HFFc6 (cell line): ENCODE results near the gene ADGRB2. TPM values are rescaled to one million over a fixed set of nuclear protein-coding genes. Genes with fewer than 3 reads are reported as not detected.

Experiments
- DNase-seq: peaks from one replicate; pipeline ENCODE4 v3.0.0-alpha.2; 2018
- H3K27ac Mint-ChIP-seq: 2 replicates; pipeline ENCODE4 v1.8.0; 2020; ENCODE audit warnings: mild to moderate bottlenecking, mixed read lengths
- H3K27me3 Mint-ChIP-seq: 2 replicates; pipeline ENCODE4 v1.8.0; 2021; ENCODE audit warnings: mild to moderate bottlenecking, moderate library complexity, mixed read lengths; ENCODE audit not compliant: insufficient read depth
- H3K36me3 Mint-ChIP-seq: 2 replicates; pipeline ENCODE4 v1.8.0; 2021; ENCODE audit warnings: low read depth, mixed read lengths
- H3K4me1 Mint-ChIP-seq: 2 replicates; pipeline ENCODE4 v1.8.0; 2020; ENCODE audit warnings: low read depth, mixed read lengths
- H3K4me3 Mint-ChIP-seq: 2 replicates; pipeline ENCODE4 v1.8.0; 2020; ENCODE audit warnings: mild to moderate bottlenecking, moderate library complexity, mixed read lengths
- H3K9me3 Mint-ChIP-seq: 2 replicates; pipeline ENCODE4 v1.8.0; 2020; ENCODE audit warnings: mild to moderate bottlenecking, mixed read lengths
- CTCF ChIP-seq: fragments of 200-600 bp; sonication (generic); IDR thresholded peaks from 2 replicates; pipeline ENCODE4 v1.5.0; 2021; ENCODE audit warnings: antibody characterized with exemption, mild to moderate bottlenecking
- total RNA-seq, 6 experiments: library from RNA; stranded (reverse); fragmentation: NEBNext Ultra II Directional; extraction: Animal tissue kit (Norgen Biotek cat#: 25700); gene quantifications; 2 replicates in 1 of 6; 3 replicates in 5 of 6; pipeline ENCODE4 v1.2.3, GENCODE V29; 2021

Gene ADGRB2
- total RNA-seq, 6 experiments from 2014 or later: 4.9 to 8.8 (median 6.4) TPM

GRCh38 chr1:31763671-31764311 lies 349 bp downstream of the ADGRB2 start:
- H3K27me3 Mint-ChIP-seq: peaks cover 8% of the 10 kb centered on the region
- H3K4me1 Mint-ChIP-seq: peaks cover 36% of the 10 kb centered on the region
- no peaks in the 10 kb centered on the region for H3K9me3 Mint-ChIP-seq
- TF ChIP-seq CTCF: no peak
- no peak overlapping the region for H3K27ac Mint-ChIP-seq
- H3K4me3 Mint-ChIP-seq: peak overlapping the region; percentile 89
- no peaks in the 10 kb centered on the region for H3K36me3 Mint-ChIP-seq
- no peak for DNase-seq

- peak overlapping the region; percentile 82; the same call in 1 of the 2 replicates for H3K27ac Mint-ChIP-seq
- peak; percentile 80 for TF ChIP-seq CTCF
- H3K4me3 Mint-ChIP-seq: peak overlapping the region; percentile 89
- H3K27me3 Mint-ChIP-seq: peaks cover 8% of the 10 kb centered on the region
- H3K36me3 Mint-ChIP-seq: no peaks in the 10 kb centered on the region
- peak; percentile 33 for DNase-seq
- H3K9me3 Mint-ChIP-seq: no peaks in the 10 kb centered on the region
- peaks cover 41% of the 10 kb centered on the region for H3K4me1 Mint-ChIP-seq
These were observed 1.1 kb downstream of the ADGRB2 start for GRCh38 chr1:31762726-31763670.

- TF ChIP-seq CTCF: no peak
- Mint-ChIP-seq H3K27ac (peak overlapping the region; percentile 82; the same call in 1 of the 2 replicates), H3K4me3 (peak overlapping the region; percentile 73), H3K4me1 (peaks cover 45% of the 10 kb centered on the region), H3K27me3 (peaks cover 6% of the 10 kb centered on the region), H3K9me3 (no peaks in the 10 kb centered on the region), H3K36me3 (no peaks in the 10 kb centered on the region)
- no peak for DNase-seq
These were observed 1.8 kb downstream of the ADGRB2 start for GRCh38 chr1:31762323-31762722.

- peak; percentile 50 for DNase-seq
- TF ChIP-seq CTCF: no peak
- Mint-ChIP-seq H3K27ac (peak overlapping the region; percentile 82), H3K4me1 (peaks cover 45% of the 10 kb centered on the region), H3K4me3 (peak overlapping the region; percentile 73), H3K9me3 (no peaks in the 10 kb centered on the region), H3K27me3 (peaks cover 2% of the 10 kb centered on the region), H3K36me3 (no peaks in the 10 kb centered on the region)
These were observed 2.3 kb downstream of the ADGRB2 start for GRCh38 chr1:31761883-31762282.

- TF ChIP-seq CTCF: no peak
- Mint-ChIP-seq H3K36me3 (no peaks in the 10 kb centered on the region), H3K27ac (peak overlapping the region; percentile 85), H3K9me3 (no peaks in the 10 kb centered on the region), H3K27me3 (no peaks in the 10 kb centered on the region; the same call in 1 of the 2 replicates), H3K4me1 (peaks cover 47% of the 10 kb centered on the region), H3K4me3 (peak overlapping the region; percentile 73)
- DNase-seq: peak; percentile 73
These were observed 3.4 kb downstream of the ADGRB2 start for GRCh38 chr1:31760471-31761470.
